HG03442 (cell line): ENCODE measurements around the gene FRMD4A.
"Not testable (repeated sequence)": the region's sequence is repeated elsewhere in the genome, so short reads cannot be mapped to it uniquely, and the experiment has no call there.

Experiments
- ATAC-seq: cut with Tn5 transposase; IDR thresholded peaks from one replicate; pipeline ENCODE4 v1.9.1; 2021; ENCODE audit warnings: mild to moderate bottlenecking, moderate library complexity; ENCODE audit not compliant: unreplicated experiment

Gene FRMD4A

GRCh38 chr10:14158575-14158974, 172.1 kb downstream of the FRMD4A start:
- no peak for ATAC-seq

- no peak for ATAC-seq
Observed at GRCh38 chr10:14156104-14156503, 174.6 kb downstream of the FRMD4A start.

GRCh38 chr10:14153570-14154055, 177.1 kb downstream of the FRMD4A start:
- ATAC-seq: no peak

GRCh38 chr10:14151571-14151970, 179.2 kb downstream of the FRMD4A start:
- ATAC-seq: no peak

- ATAC-seq: no peak
Observed at GRCh38 chr10:14150526-14150925, 180.2 kb downstream of the FRMD4A start.

GRCh38 chr10:14146501-14146900, 184.2 kb downstream of the FRMD4A start:
- no peak for ATAC-seq

- no peak for ATAC-seq
Observed at GRCh38 chr10:14146025-14146424, 184.7 kb downstream of the FRMD4A start.

GRCh38 chr10:14144451-14144850, 186.3 kb downstream of the FRMD4A start:
- ATAC-seq: no peak

- no peak for ATAC-seq
Observed at GRCh38 chr10:14142606-14143250, 188.0 kb downstream of the FRMD4A start.

GRCh38 chr10:14141283-14141682, 189.4 kb downstream of the FRMD4A start:
- ATAC-seq: no peak

- ATAC-seq: no peak
Observed at GRCh38 chr10:14137391-14137790, 193.3 kb downstream of the FRMD4A start.

- ATAC-seq: not testable (repeated sequence)
Observed at GRCh38 chr10:14135196-14135595, 195.5 kb downstream of the FRMD4A start.

GRCh38 chr10:14134275-14134674, 196.4 kb downstream of the FRMD4A start:
- no peak for ATAC-seq

GRCh38 chr10:14131261-14131960, 199.3 kb downstream of the FRMD4A start:
- no peak for ATAC-seq

- ATAC-seq: no peak
Observed at GRCh38 chr10:14129770-14130169, 201.0 kb downstream of the FRMD4A start.

- ATAC-seq: no peak
Observed at GRCh38 chr10:14128519-14128918, 202.2 kb downstream of the FRMD4A start.

GRCh38 chr10:14126697-14127440, 203.9 kb downstream of the FRMD4A start:
- no peak for ATAC-seq

- no peak for ATAC-seq
Observed at GRCh38 chr10:14125564-14125963, 205.2 kb downstream of the FRMD4A start.

- ATAC-seq: no peak
Observed at GRCh38 chr10:14124941-14125340, 205.8 kb downstream of the FRMD4A start.

GRCh38 chr10:14123139-14123538, 207.6 kb downstream of the FRMD4A start:
- no peak for ATAC-seq

GRCh38 chr10:14120812-14121211, 209.9 kb downstream of the FRMD4A start:
- no peak for ATAC-seq

- no peak for ATAC-seq
Observed at GRCh38 chr10:14118953-14119352, 211.8 kb downstream of the FRMD4A start.
